Neural cell (in vitro differentiated cells): ENCODE measurements around the gene ERMARD. TPM values are rescaled to one million over a fixed set of nuclear protein-coding genes. Genes with fewer than 3 reads are reported as not detected.

ENCODE experiments used
- H2AFZ ChIP-seq: fragments of 200-600, 300-800 bp; sonication (generic), shearing (Covaris generic); 2 replicates; pipeline ENCODE4 v1.6.0; 2014; ENCODE audit warnings: low read depth, mild to moderate bottlenecking, antibody characterized with exemption, low read length, moderate library complexity
- H3F3A ChIP-seq: fragments of 200-600 bp; shearing (Covaris generic); 2 replicates; pipeline ENCODE4 v1.6.1; 2016; ENCODE audit warnings: mild to moderate bottlenecking, moderate library complexity, mixed read lengths, antibody characterized with exemption, low read length; ENCODE audit not compliant: insufficient read depth, poor library complexity, severe bottlenecking
- H3K27ac ChIP-seq: fragments of 200-600, 300-800 bp; sonication (generic), shearing (Covaris generic); 2 replicates; pipeline ENCODE4 v1.5.1; 2014; ENCODE audit warnings: mild to moderate bottlenecking, low read length, moderate library complexity
- H3K27me3 ChIP-seq: fragments of 300-800, 200-600 bp; sonication (generic), shearing (Covaris generic); 2 replicates; pipeline ENCODE4 v1.6.0; 2014; ENCODE audit warnings: mild to moderate bottlenecking, low read depth, low read length, moderate library complexity; ENCODE audit not compliant: insufficient read depth
- H3K36me3 ChIP-seq: fragments of 300-800, 200-600 bp; sonication (generic), shearing (Covaris generic); 2 replicates; pipeline ENCODE4 v1.5.1; 2014; ENCODE audit warnings: mild to moderate bottlenecking, antibody characterized with exemption, low read length, moderate library complexity; ENCODE audit not compliant: insufficient read depth
- H3K4me2 ChIP-seq: fragments of 300-800, 200-600 bp; sonication (generic), shearing (Covaris generic); 2 replicates; pipeline ENCODE4 v1.6.0; 2014; ENCODE audit warnings: mild to moderate bottlenecking, low read length
- H3K4me3 ChIP-seq: fragments of 300-800, 200-600 bp; sonication (generic), shearing (Covaris generic); 2 replicates; pipeline ENCODE4 v1.5.1; 2014; ENCODE audit warnings: mild to moderate bottlenecking, low read length, moderate library complexity
- H3K79me2 ChIP-seq: fragments of 200-600 bp; shearing (Covaris generic); replicated peaks from 2 replicates; pipeline ENCODE4 v1.6.0; 2014; ENCODE audit warnings: mild to moderate bottlenecking, low read length, moderate library complexity; ENCODE audit not compliant: insufficient read depth
- H3K9ac ChIP-seq: fragments of 300-800, 200-600 bp; sonication (generic), shearing (Covaris generic); 2 replicates; pipeline ENCODE4 v1.6.1; 2016; ENCODE audit warnings: mild to moderate bottlenecking, low read length, mixed read lengths
- H3K9me2 ChIP-seq: fragments of 200-600 bp; shearing (Covaris generic); 2 replicates; pipeline ENCODE4 v1.6.1; 2016; ENCODE audit warnings: mild to moderate bottlenecking, low read length, mixed read lengths; ENCODE audit not compliant: insufficient read depth
- H3K9me3 ChIP-seq: fragments of 200-600, 300-800 bp; sonication (generic), shearing (Covaris generic); 2 replicates; pipeline ENCODE4 v1.6.1; 2016; ENCODE audit warnings: mild to moderate bottlenecking, mixed run types, low read length, moderate library complexity, mixed read lengths
- H4K20me1 ChIP-seq: fragments of 200-600 bp; shearing (Covaris generic); 2 replicates; pipeline ENCODE4 v1.6.1; 2016; ENCODE audit warnings: mild to moderate bottlenecking, mixed run types; ENCODE audit not compliant: insufficient read depth
- CTCF ChIP-seq: fragments of 450-650 bp; IDR thresholded peaks from 2 replicates; pipeline ENCODE4 v1.5.1; 2014; ENCODE audit warnings: antibody characterized with exemption, mild to moderate bottlenecking, moderate library complexity; ENCODE audit not compliant: poor library complexity, severe bottlenecking
- MXI1 ChIP-seq: fragments of 450-650 bp; conservative IDR thresholded peaks from 2 replicates; pipeline ENCODE4 v1.6.1; 2014; ENCODE audit warnings: antibody characterized with exemption, mild to moderate bottlenecking; ENCODE audit not compliant: poor library complexity, severe bottlenecking
- POLR2AphosphoS5 ChIP-seq: IDR thresholded peaks from 2 replicates; pipeline ENCODE4 v1.6.1; 2012
- REST ChIP-seq: IDR thresholded peaks from 2 replicates; pipeline ENCODE4 v1.6.1; 2012; ENCODE audit warnings: borderline replicate concordance
- SMC3 ChIP-seq: fragments of 450-650 bp; conservative IDR thresholded peaks from 2 replicates; pipeline ENCODE4 v1.6.1; 2014; ENCODE audit warnings: antibody characterized with exemption, mild to moderate bottlenecking, moderate library complexity; ENCODE audit not compliant: poor library complexity
- TAF1 ChIP-seq: IDR thresholded peaks from 2 replicates; pipeline ENCODE4 v1.6.1; 2012; ENCODE audit warnings: low read depth
- polyA plus RNA-seq: library from polyadenylated mRNA; depleted of rRNA; stranded (reverse); fragments of >200 nt; gene quantifications from 2 replicates; pipeline ENCODE4 v1.2.3, GENCODE V29; 2014

ERMARD gene
- polyA plus RNA-seq, 1 donor from 2014 or later: 51.2 TPM

GRCh38 chr6:169783401-169783800 lies 32.0 kb downstream of the ERMARD start:
- TF ChIP-seq POLR2AphosphoS5 (no peak), SMC3 (no peak), REST (no peak), TAF1 (no peak), MXI1 (no peak)
- Histone ChIP-seq H4K20me1 (no peaks in the 10 kb centered on the region), H3K9me3 (no peaks in the 10 kb centered on the region), H3K4me3 (no peak overlapping the region), H3K9me2 (no peaks in the 10 kb centered on the region), H3F3A (no peaks in the 10 kb centered on the region), H2AFZ (no peak overlapping the region), H3K79me2 (no peaks in the 10 kb centered on the region), H3K9ac (no peak overlapping the region), H3K36me3 (peaks cover 5% of the 10 kb centered on the region), H3K27me3 (no peaks in the 10 kb centered on the region), H3K4me2 (no peak overlapping the region), H3K27ac (no peak overlapping the region)

- H4K20me1 ChIP-seq: no peaks in the 10 kb centered on the region
- no peak overlapping the region for H2AFZ ChIP-seq
- TF ChIP-seq REST: no peak
- no peak for TF ChIP-seq CTCF
- H3K9me3 ChIP-seq: no peaks in the 10 kb centered on the region
- no peak overlapping the region for H3K4me3 ChIP-seq
- H3K4me2 ChIP-seq: no peak overlapping the region
- H3K36me3 ChIP-seq: peaks cover 5% of the 10 kb centered on the region
- H3K9me2 ChIP-seq: no peaks in the 10 kb centered on the region
- H3K27ac ChIP-seq: no peak overlapping the region
- H3F3A ChIP-seq: no peaks in the 10 kb centered on the region
- H3K79me2 ChIP-seq: no peaks in the 10 kb centered on the region
- no peaks in the 10 kb centered on the region for H3K27me3 ChIP-seq
- H3K9ac ChIP-seq: no peak overlapping the region
Measured at GRCh38 chr6:169783971-169784820, 32.8 kb downstream of the ERMARD start.
